ENCODE data around the gene VAMP8.

VAMP8 gene

GRCh38 chr2:85619617-85620016 is 42.2 kb downstream of the VAMP8 start:
- H3K27ac ChIP-seq: no peak overlapping the region
- TF ChIP-seq ZFX (IDR thresholded peaks at IDR 0.05; ENCODE audit: borderline replicate concordance): no peak
- TF ChIP-seq, protein P1, sequence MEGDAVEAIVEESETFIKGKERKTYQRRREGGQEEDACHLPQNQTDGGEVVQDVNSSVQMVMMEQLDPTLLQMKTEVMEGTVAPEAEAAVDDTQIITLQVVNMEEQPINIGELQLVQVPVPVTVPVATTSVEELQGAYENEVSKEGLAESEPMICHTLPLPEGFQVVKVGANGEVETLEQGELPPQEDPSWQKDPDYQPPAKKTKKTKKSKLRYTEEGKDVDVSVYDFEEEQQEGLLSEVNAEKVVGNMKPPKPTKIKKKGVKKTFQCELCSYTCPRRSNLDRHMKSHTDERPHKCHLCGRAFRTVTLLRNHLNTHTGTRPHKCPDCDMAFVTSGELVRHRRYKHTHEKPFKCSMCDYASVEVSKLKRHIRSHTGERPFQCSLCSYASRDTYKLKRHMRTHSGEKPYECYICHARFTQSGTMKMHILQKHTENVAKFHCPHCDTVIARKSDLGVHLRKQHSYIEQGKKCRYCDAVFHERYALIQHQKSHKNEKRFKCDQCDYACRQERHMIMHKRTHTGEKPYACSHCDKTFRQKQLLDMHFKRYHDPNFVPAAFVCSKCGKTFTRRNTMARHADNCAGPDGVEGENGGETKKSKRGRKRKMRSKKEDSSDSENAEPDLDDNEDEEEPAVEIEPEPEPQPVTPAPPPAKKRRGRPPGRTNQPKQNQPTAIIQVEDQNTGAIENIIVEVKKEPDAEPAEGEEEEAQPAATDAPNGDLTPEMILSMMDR (IDR thresholded peaks at IDR 0.05): no peak

GRCh38 chr2:85621338-85621737 is 44.0 kb downstream of the VAMP8 start:
- TF ChIP-seq, protein P1 (IDR thresholded peaks at IDR 0.05): no peak
- no peak for TF ChIP-seq ZFX (IDR thresholded peaks at IDR 0.05; ENCODE audit: borderline replicate concordance)

DNA sequence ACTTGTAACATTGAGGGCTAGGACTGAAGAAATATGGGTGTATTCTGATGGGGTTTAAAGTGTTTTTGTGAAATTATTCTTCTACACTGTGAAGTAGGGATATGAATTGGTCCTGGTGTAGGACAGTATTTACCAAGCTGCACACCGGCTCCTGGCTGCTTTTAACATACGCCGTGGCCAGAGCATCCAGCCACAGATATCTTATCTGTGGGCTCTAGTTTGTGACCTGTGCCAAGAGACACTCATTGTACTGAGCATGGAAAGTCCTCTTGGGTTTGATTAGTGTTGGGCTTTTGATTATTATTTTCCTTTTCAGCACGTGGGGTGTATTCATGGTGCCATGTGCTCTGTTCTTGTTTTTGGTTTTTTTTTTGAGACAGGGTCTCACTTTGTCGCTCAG is 46.6 kb downstream of the VAMP8 start:
- no peak overlapping the region for H3K27ac ChIP-seq
- TF ChIP-seq, protein P1 (IDR thresholded peaks at IDR 0.05): no peak
- no peak for TF ChIP-seq ZFX (IDR thresholded peaks at IDR 0.05; ENCODE audit: borderline replicate concordance)

More at GRCh38 chr2:85621338-85621737, 44.0 kb downstream of the VAMP8 start:
- no peak overlapping the region for H3K27ac ChIP-seq

DNA sequence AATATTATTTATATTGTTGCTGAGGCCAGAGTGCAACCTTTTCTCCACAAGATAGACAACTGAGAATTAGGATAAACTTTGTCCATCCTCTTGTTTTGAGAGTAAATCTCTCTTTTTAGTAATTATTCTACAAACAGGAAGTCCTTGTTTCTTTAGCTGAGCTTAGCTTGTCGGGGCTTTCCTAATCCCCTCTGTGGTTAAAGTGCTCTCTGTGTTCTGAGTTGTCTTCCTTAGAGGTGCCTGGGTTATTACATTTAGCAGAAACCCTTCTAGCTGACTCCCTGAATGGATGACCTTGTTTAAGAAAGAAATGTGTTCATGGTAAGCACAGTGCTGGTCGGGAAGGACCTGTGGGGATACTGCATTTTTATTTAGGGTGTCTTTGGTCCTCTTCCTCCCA is 51.3 kb downstream of the VAMP8 start:
- TF ChIP-seq ZFX (IDR thresholded peaks at IDR 0.05; ENCODE audit: borderline replicate concordance): no peak
- TF ChIP-seq, protein P1 (IDR thresholded peaks at IDR 0.05): no peak
- H3K27ac ChIP-seq: no peak overlapping the region

GRCh38 chr2:85631316-85631715 is 53.9 kb downstream of the VAMP8 start:
- TF ChIP-seq ZFX (IDR thresholded peaks at IDR 0.05; ENCODE audit: borderline replicate concordance): no peak
- TF ChIP-seq, protein P1 (IDR thresholded peaks at IDR 0.05): no peak
- no peak overlapping the region for H3K27ac ChIP-seq

Data from 22Rv1 (cell line).